Measurements from ENCODE around the gene ESM1. TPM values are rescaled to one million over a fixed set of nuclear protein-coding genes. Genes with fewer than 3 reads are reported as not detected.
"Not testable (repeated sequence)": the region's sequence is repeated elsewhere in the genome, so short reads cannot be mapped to it uniquely, and the experiment has no call there.

ESM1 gene
- total RNA-seq, 4 donors from 2014 or later = not detected

GRCh38 chr5:55027595-55027994, 42.2 kb upstream of the ESM1 start:
- DNase-seq = no peak
- Histone ChIP-seq H3K27ac (no peak overlapping the region), H3K4me3 (no peak overlapping the region), H3K27me3 (no peaks in the 10 kb centered on the region), H3K4me1 (no peaks in the 10 kb centered on the region), H3K36me3 (no peaks in the 10 kb centered on the region), H3K9me3 (no peaks in the 10 kb centered on the region)
- TF ChIP-seq CTCF (IDR thresholded peaks at IDR 0.05) (no peak), POLR2A (IDR thresholded peaks at IDR 0.05) (no peak)

DNA sequence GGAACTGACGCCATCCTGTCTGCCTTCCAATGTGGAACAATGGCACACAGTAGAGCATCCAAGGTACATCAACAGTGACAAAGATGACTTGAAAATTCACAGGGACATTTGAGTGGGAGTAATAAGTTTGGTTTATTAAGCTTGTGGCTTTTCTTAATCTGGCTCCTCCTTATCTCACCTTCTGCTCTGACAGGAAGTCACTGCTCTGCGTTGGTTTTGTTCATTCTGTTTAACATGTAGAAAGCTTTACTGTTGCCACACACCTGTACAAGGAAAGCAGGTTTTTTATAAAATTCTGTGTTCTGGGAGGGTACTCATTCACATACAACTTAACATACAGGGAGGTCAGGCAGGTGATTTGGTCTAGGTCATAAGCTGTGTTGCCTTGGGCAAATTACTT, 37.1 kb upstream of the ESM1 start:
- Histone ChIP-seq H3K9me3 (no peaks in the 10 kb centered on the region), H3K27me3 (no peaks in the 10 kb centered on the region), H3K4me1 (no peaks in the 10 kb centered on the region), H3K4me3 (no peak overlapping the region), H3K36me3 (no peaks in the 10 kb centered on the region), H3K27ac (no peak overlapping the region)
- TF ChIP-seq CTCF (IDR thresholded peaks at IDR 0.05) (no peak), POLR2A (IDR thresholded peaks at IDR 0.05) (no peak)
- no peak for DNase-seq

DNA sequence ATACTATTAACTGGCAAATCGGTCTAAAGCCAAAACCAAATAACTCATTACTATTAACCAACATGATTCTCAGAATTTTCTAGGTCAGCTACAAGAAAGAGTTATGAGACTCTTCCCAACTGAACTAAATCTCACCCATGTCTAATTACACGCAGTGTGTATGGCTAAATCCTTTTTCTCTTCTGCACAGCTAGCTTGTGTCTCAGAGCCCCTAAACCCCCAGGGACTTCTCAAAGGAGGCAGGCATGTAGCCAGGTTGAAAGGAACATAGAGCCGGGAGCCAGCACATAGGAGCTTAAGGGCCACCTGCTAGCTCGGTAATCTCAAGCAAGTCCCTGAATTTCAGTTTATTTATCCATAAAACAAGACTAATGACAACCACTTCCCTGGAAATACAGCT, 36.4 kb upstream of the ESM1 start:
- no peak overlapping the region for H3K27ac ChIP-seq
- H3K4me3 ChIP-seq = no peak overlapping the region
- H3K4me1 ChIP-seq = no peaks in the 10 kb centered on the region
- no peak for DNase-seq
- no peaks in the 10 kb centered on the region for H3K27me3 ChIP-seq
- no peak for TF ChIP-seq CTCF (IDR thresholded peaks at IDR 0.05)
- no peak for TF ChIP-seq POLR2A (IDR thresholded peaks at IDR 0.05)
- H3K9me3 ChIP-seq = no peaks in the 10 kb centered on the region
- H3K36me3 ChIP-seq = no peaks in the 10 kb centered on the region

DNA sequence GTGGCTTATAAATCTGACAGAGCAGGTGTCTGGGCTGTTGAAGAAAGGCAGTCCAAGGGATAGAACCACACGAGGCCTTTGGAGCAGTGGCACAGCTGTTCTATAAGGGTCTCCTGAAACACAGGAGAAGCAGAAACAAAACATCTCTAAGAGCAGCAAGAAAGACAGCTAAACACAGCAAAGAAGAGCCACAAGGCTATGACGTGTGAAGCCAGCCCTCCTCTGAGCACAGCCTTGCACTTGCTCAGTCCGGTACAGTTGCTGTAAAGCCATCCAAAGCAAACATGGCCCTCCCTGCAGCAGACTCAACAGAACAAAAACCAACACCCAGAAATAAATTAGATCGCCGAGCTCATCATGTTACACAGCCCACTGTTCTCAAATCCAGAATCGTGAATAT, 36.0 kb upstream of the ESM1 start:
- H3K36me3 ChIP-seq = no peaks in the 10 kb centered on the region
- no peak overlapping the region for H3K27ac ChIP-seq
- no peaks in the 10 kb centered on the region for H3K4me1 ChIP-seq
- DNase-seq = no peak
- no peak overlapping the region for H3K4me3 ChIP-seq
- H3K9me3 ChIP-seq = no peaks in the 10 kb centered on the region
- TF ChIP-seq CTCF (IDR thresholded peaks at IDR 0.05) (no peak), POLR2A (IDR thresholded peaks at IDR 0.05) (no peak)
- H3K27me3 ChIP-seq = no peaks in the 10 kb centered on the region

DNA sequence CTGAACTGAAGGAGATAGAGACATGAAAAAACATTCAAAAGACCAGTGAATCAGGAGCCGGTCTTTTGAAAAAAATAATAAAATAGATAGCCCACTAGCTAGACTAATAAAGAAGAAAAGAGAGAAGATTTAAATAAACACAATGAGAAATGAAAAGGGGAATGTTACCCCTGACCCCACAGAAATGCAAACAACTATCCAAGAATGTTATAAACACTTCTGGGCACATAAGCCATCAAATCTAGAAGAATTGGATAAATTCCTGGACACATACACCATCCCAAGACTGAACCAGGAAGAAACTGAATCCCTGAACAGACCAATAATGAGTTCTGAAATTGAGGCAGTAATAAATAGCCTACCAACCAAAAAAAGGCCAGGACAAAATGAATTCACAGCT, 24.8 kb upstream of the ESM1 start:
- not testable (repeated sequence) for H3K4me3 ChIP-seq, DNase-seq, H3K27ac ChIP-seq

DNA sequence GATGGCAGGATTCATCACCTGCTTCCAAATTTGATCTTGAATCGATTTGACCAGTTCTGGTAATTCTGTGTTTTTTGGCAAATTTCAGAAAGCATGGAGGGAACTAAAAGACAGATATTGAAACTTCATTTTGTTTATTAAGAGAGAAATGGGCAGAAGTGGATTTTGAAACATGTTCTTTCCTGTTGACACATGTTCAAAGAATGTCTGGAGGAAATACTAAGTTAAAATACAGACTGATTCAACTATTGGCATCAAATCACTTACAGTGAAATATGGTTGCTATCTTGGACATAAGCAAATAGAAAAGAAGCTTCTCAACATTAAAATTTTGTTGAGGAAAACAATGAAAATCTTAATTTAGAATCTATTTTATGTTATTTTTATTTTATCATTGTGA, 19.3 kb upstream of the ESM1 start:
- TF ChIP-seq POLR2A (IDR thresholded peaks at IDR 0.05) (no peak), CTCF (IDR thresholded peaks at IDR 0.05) (no peak)
- no peak overlapping the region for H3K4me3 ChIP-seq
- DNase-seq = no peak
- H3K9me3 ChIP-seq = no peaks in the 10 kb centered on the region
- no peaks in the 10 kb centered on the region for H3K4me1 ChIP-seq
- H3K36me3 ChIP-seq = no peaks in the 10 kb centered on the region
- no peak overlapping the region for H3K27ac ChIP-seq
- H3K27me3 ChIP-seq = no peaks in the 10 kb centered on the region

More for the DNA sequence above, 24.8 kb upstream of the ESM1 start:
- H3K9me3 ChIP-seq, H3K4me1 ChIP-seq, H3K36me3 ChIP-seq, H3K27me3 ChIP-seq: not testable (repeated sequence)
